NCI-H510A treated with DMSO at 0.1 percent for 48 hours (cell line): Measurements from ENCODE around the gene MED13.
"Not testable (repeated sequence)": the region's sequence is repeated elsewhere in the genome, so short reads cannot be mapped to it uniquely, and the experiment has no call there.

Source experiments
- DNase-seq: peaks from one replicate; lab custom pipeline; 2025; lab: John Stamatoyannopoulos, UW

MED13 gene

GRCh38 chr17:61908292-61909037, 156.6 kb downstream of the MED13 start:
- DNase-seq: no peak

GRCh38 chr17:61907361-61907760, 157.7 kb downstream of the MED13 start:
- no peak for DNase-seq

DNA sequence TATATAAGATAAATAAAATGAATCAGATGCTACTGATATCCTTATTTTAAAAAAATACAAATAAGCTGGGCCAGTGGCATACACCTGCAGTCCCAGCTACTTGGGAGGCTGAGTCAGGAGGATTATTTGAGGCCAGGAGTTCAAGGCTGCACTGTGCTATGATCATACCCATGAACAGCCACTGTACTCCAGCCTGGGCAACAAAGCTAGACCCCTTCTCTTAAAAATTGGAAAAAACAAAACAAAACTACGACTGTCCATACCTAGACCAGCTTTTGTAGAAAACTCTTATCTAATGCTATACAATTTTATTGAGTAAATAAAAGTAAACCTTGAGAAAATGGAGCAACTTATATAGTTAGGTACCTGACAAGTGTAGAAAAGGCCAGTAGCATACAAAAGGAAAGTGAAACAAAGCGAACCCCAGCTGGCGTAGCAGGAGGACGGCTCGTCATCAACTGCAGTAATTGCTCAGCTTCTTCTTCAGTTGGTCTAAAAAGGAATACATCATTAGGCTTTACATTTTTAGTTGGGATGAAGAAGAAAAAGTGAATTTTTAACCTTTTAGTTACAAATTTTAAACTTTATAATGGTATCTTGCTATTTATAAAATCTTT, 160.9 kb downstream of the MED13 start:
- no peak for DNase-seq

DNA sequence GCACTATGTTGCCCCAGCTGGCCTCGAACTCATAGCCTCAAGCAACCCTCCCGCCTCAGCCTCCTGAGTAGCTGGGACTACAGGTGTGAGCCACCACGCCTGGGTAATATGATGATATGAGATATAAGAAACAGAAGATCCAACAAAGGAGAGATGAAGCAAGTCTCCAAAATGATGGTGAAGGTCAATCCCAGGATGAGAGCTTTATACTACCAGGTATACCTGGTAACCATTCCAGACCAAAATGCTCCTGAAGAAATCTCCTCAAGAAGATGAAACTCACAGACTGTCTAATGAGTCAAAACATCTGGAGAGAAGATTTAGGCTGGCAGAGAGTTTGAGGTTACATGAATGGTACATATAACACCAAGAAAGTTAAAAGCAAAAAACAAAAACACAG, 161.8 kb downstream of the MED13 start:
- DNase-seq: no peak

DNA sequence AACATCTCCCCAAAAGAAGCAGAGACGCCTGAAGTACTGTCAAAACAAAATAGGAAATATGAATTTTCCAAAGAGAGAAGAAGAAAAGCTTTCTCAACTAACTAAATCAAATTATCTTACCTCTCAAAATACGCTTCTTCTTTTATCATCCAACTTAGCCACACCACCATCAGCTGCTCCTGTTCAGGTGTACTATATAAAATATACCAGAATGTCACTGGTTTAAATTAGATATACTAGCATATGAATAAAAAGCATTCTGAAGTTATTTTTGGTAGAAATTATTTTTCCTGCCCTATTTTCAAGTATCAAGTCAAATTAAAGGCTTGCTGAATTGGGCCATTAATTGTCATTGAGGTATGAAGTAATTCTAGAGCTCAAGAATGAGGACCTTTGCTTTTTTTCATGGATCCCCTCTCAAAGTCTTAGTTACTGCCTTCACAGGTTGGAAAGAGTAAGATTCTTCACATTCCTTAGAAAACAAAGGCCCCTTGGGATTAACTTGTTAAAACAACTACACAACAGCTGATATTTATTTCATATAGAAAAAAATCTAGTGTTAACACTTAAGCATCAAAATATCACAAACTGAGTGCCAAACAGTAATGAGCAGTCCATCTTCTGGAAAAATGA, 167.4 kb downstream of the MED13 start:
- DNase-seq: no peak

DNA sequence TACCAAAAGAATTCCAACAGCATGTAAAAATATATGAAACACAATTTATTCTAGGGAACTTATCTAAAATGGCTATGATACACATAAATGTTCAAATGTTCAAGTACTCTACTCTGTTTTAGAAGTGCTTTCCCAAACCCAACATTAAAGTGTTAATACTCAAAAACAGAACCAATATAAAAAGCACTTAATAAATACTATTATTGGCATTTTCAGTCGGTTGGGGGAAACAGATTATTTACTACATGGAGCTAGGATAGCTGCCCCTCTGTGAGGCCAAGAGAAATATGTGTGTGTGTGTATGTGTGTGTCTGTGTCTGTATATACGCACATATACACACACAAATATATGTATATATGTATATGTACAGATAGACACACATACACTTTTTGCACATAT, 169.7 kb downstream of the MED13 start:
- DNase-seq: no peak

GRCh38 chr17:61894310-61894709, 170.8 kb downstream of the MED13 start:
- DNase-seq: not testable (repeated sequence)
